Neuron (in vitro differentiated cells): ENCODE results near the gene CAMKMT.

Source experiments
- H2AFZ ChIP-seq: one replicate; pipeline ENCODE4 v1.6.1; 2013; ENCODE audit warnings: low read depth, mild to moderate bottlenecking, inconsistent platforms, low read length, moderate library complexity
- H3K27me3 ChIP-seq: one replicate; pipeline ENCODE4 v1.6.1; 2013; ENCODE audit warnings: low read length; ENCODE audit not compliant: insufficient read depth
- H3K36me3 ChIP-seq: one replicate; pipeline ENCODE4 v1.6.1; 2013; ENCODE audit warnings: low read length; ENCODE audit not compliant: insufficient read depth
- H3K4me1 ChIP-seq: one replicate; pipeline ENCODE4 v1.6.1; 2013; ENCODE audit warnings: low read length; ENCODE audit not compliant: insufficient read depth
- H3K4me3 ChIP-seq: 2 replicates; pipeline ENCODE4 v1.5.1; 2013; ENCODE audit warnings: mild to moderate bottlenecking, low read length, moderate library complexity
- H3K9me3 ChIP-seq: one replicate; pipeline ENCODE4 v1.6.1; 2013; ENCODE audit warnings: low read length

CAMKMT gene

GRCh38 chr2:44616667-44617155 lies 255.0 kb downstream of the CAMKMT start:
- H2AFZ ChIP-seq, result no peak overlapping the region
- H3K4me1 ChIP-seq, result peaks cover 21% of the 10 kb centered on the region
- H3K27me3 ChIP-seq, result no peaks in the 10 kb centered on the region
- no peaks in the 10 kb centered on the region for H3K36me3 ChIP-seq
- no peaks in the 10 kb centered on the region for H3K9me3 ChIP-seq
- no peak overlapping the region for H3K4me3 ChIP-seq

GRCh38 chr2:44618251-44619023 lies 256.7 kb downstream of the CAMKMT start:
- peaks cover 21% of the 10 kb centered on the region for H3K4me1 ChIP-seq
- H3K4me3 ChIP-seq, result no peak overlapping the region
- no peaks in the 10 kb centered on the region for H3K36me3 ChIP-seq
- H2AFZ ChIP-seq, result no peak overlapping the region
- no peaks in the 10 kb centered on the region for H3K9me3 ChIP-seq
- no peaks in the 10 kb centered on the region for H3K27me3 ChIP-seq

GRCh38 chr2:44620189-44620990 lies 258.6 kb downstream of the CAMKMT start:
- Histone ChIP-seq H3K4me3 (no peak overlapping the region), H3K36me3 (no peaks in the 10 kb centered on the region), H3K9me3 (no peaks in the 10 kb centered on the region), H3K27me3 (no peaks in the 10 kb centered on the region), H3K4me1 (peaks cover 21% of the 10 kb centered on the region), H2AFZ (no peak overlapping the region)

- Histone ChIP-seq H3K4me1 (no peaks in the 10 kb centered on the region), H3K36me3 (no peaks in the 10 kb centered on the region), H3K4me3 (no peak overlapping the region), H3K27me3 (no peaks in the 10 kb centered on the region), H3K9me3 (no peaks in the 10 kb centered on the region), H2AFZ (no peak overlapping the region)
These were observed 262.0 kb downstream of the CAMKMT start for GRCh38 chr2:44623622-44624351.

GRCh38 chr2:44628297-44628696 lies 266.6 kb downstream of the CAMKMT start:
- H3K9me3 ChIP-seq, result no peaks in the 10 kb centered on the region
- no peaks in the 10 kb centered on the region for H3K27me3 ChIP-seq
- no peak overlapping the region for H2AFZ ChIP-seq
- H3K4me1 ChIP-seq, result no peaks in the 10 kb centered on the region
- H3K4me3 ChIP-seq, result no peak overlapping the region
- no peaks in the 10 kb centered on the region for H3K36me3 ChIP-seq

- Histone ChIP-seq H3K27me3 (no peaks in the 10 kb centered on the region), H3K9me3 (no peaks in the 10 kb centered on the region), H3K4me1 (no peaks in the 10 kb centered on the region)
These were observed 271.4 kb downstream of the CAMKMT start for GRCh38 chr2:44632931-44633689.

GRCh38 chr2:44635725-44636124 lies 274.0 kb downstream of the CAMKMT start:
- Histone ChIP-seq H3K27me3 (no peaks in the 10 kb centered on the region), H3K4me1 (peaks cover 10% of the 10 kb centered on the region), H3K4me3 (no peak overlapping the region), H3K9me3 (no peaks in the 10 kb centered on the region), H2AFZ (no peak overlapping the region), H3K36me3 (no peaks in the 10 kb centered on the region)

More at GRCh38 chr2:44632931-44633689, 271.4 kb downstream of the CAMKMT start:
- no peak overlapping the region for H2AFZ ChIP-seq
- H3K4me3 ChIP-seq, result no peak overlapping the region
- H3K36me3 ChIP-seq, result no peaks in the 10 kb centered on the region

- Histone ChIP-seq H3K27me3 (no peaks in the 10 kb centered on the region), H3K9me3 (no peaks in the 10 kb centered on the region), H3K4me1 (peaks cover 10% of the 10 kb centered on the region), H3K36me3 (no peaks in the 10 kb centered on the region), H2AFZ (no peak overlapping the region), H3K4me3 (no peak overlapping the region)
These were observed 276.9 kb downstream of the CAMKMT start for GRCh38 chr2:44638649-44639048.

GRCh38 chr2:44639399-44639798 lies 277.7 kb downstream of the CAMKMT start:
- Histone ChIP-seq H3K4me3 (no peak overlapping the region), H3K27me3 (no peaks in the 10 kb centered on the region), H3K9me3 (no peaks in the 10 kb centered on the region), H3K4me1 (peaks cover 10% of the 10 kb centered on the region), H2AFZ (no peak overlapping the region), H3K36me3 (no peaks in the 10 kb centered on the region)

GRCh38 chr2:44642123-44642857 lies 280.5 kb downstream of the CAMKMT start:
- no peaks in the 10 kb centered on the region for H3K36me3 ChIP-seq
- no peak overlapping the region for H2AFZ ChIP-seq
- H3K9me3 ChIP-seq, result no peaks in the 10 kb centered on the region
- no peak overlapping the region for H3K4me3 ChIP-seq
- peaks cover 14% of the 10 kb centered on the region for H3K4me1 ChIP-seq
- no peaks in the 10 kb centered on the region for H3K27me3 ChIP-seq

- H3K27me3 ChIP-seq, result no peaks in the 10 kb centered on the region
- H3K36me3 ChIP-seq, result no peaks in the 10 kb centered on the region
- no peaks in the 10 kb centered on the region for H3K9me3 ChIP-seq
- no peak overlapping the region for H2AFZ ChIP-seq
- H3K4me3 ChIP-seq, result no peak overlapping the region
- peaks cover 8% of the 10 kb centered on the region for H3K4me1 ChIP-seq
These were observed 284.2 kb downstream of the CAMKMT start for GRCh38 chr2:44645937-44646336.

- Histone ChIP-seq H3K4me1 (peaks cover 8% of the 10 kb centered on the region), H3K36me3 (no peaks in the 10 kb centered on the region), H3K27me3 (no peaks in the 10 kb centered on the region), H2AFZ (no peak overlapping the region), H3K4me3 (no peak overlapping the region), H3K9me3 (no peaks in the 10 kb centered on the region)
These were observed 287.6 kb downstream of the CAMKMT start for GRCh38 chr2:44649381-44649780.
